HepG2 (cell line): Measurements from ENCODE around the gene CUL4A. TPM values are rescaled to one million over a fixed set of nuclear protein-coding genes. Genes with fewer than 3 reads are reported as not detected.

Source experiments
- FOXA1 ChIP-seq, 2 experiments: fragments of 450-650 bp in 1 of 2; sonication (generic) in 1 of 2; formaldehyde crosslinking in 1 of 2; IDR thresholded peaks; 2 replicates each; pipeline versions ENCODE4 v1.4.0 to v1.6.1; 2016 to 2020; ENCODE audit warnings: missing genetic modification reagents in 1 of 2
- IKZF1 ChIP-seq: fragments of 450-650 bp; IDR thresholded peaks from 2 replicates; pipeline ENCODE4 v1.7.1; 2016
- ISL2 ChIP-seq: sonication (generic); formaldehyde crosslinking; IDR thresholded peaks from 2 replicates; pipeline ENCODE4 v1.5.0; 2020; ENCODE audit warnings: missing genetic modification reagents
- MYC ChIP-seq: sonication (generic); formaldehyde crosslinking; IDR thresholded peaks from 2 replicates; pipeline ENCODE4 v1.9.0; 2021; ENCODE audit warnings: missing genetic modification reagents, borderline replicate concordance
- NR2F1 ChIP-seq, 2 experiments: fragments of 450-650 bp in 1 of 2; formaldehyde crosslinking in 1 of 2; IDR thresholded peaks; 2 replicates each; pipeline versions ENCODE4 v1.5.0 to v1.6.1; 2016 to 2020; ENCODE audit warnings: mild to moderate bottlenecking in 1 of 2, missing compliant biosample characterization in 1 of 2, missing genetic modification reagents in 1 of 2, moderate library complexity in 1 of 2
- ZBTB40 ChIP-seq, 2 experiments: fragments of 450-650 bp in 1 of 2; sonication (generic) in 1 of 2; formaldehyde crosslinking in 1 of 2; IDR thresholded peaks; 2 replicates each; pipeline versions ENCODE4 v1.6.1 to v1.8.0; 2016 to 2022; ENCODE audit warnings: antibody characterized with exemption in 1 of 2, mild to moderate bottlenecking in 1 of 2, missing genetic modification reagents in 1 of 2
- ZBTB44 ChIP-seq: sonication (generic); formaldehyde crosslinking; IDR thresholded peaks from 2 replicates; pipeline ENCODE4 v1.4.0; 2020; ENCODE audit warnings: missing genetic modification reagents
- ZC3H4 ChIP-seq: sonication (generic); formaldehyde crosslinking; IDR thresholded peaks from 2 replicates; pipeline ENCODE4 v1.4.0; 2020; ENCODE audit warnings: missing genetic modification reagents, borderline replicate concordance
- ZNF556 ChIP-seq: sonication (generic); formaldehyde crosslinking; IDR thresholded peaks from 2 replicates; pipeline ENCODE4 v1.4.0; 2020; ENCODE audit warnings: mild to moderate bottlenecking, missing genetic modification reagents, borderline replicate concordance
- ZNF609 ChIP-seq: sonication (generic); formaldehyde crosslinking; IDR thresholded peaks from 2 replicates; pipeline ENCODE4 v1.4.0; 2020; ENCODE audit warnings: mild to moderate bottlenecking, missing genetic modification reagents, borderline replicate concordance
- ZNF761 ChIP-seq: sonication (generic); formaldehyde crosslinking; conservative IDR thresholded peaks from 2 replicates; pipeline ENCODE4 v1.4.0; 2020; ENCODE audit warnings: mild to moderate bottlenecking, missing genetic modification reagents
- ZNF816 ChIP-seq: sonication (generic); formaldehyde crosslinking; IDR thresholded peaks from 2 replicates; pipeline ENCODE4 v1.8.0; 2022; ENCODE audit warnings: missing genetic modification reagents, mild to moderate bottlenecking, borderline replicate concordance
- polyA plus RNA-seq, 8 experiments: library from polyadenylated mRNA; depleted of rRNA in 3 of 8; stranded (reverse) in 7 of 8; unstranded in 1 of 8; fragments of >200 nt; fragmentation: Illumina TruSeq in 4 of 8; extraction: Trizol in 4 of 8; gene quantifications; 2 replicates each; pipeline versions ENCODE4 v1.2.1 to v1.2.3, GENCODE V29; 2011 to 2016; ENCODE audit warnings: low read depth in 4 of 8, missing spikeins in 1 of 8, mixed read lengths in 1 of 8; ENCODE audit not compliant: insufficient read depth in 1 of 8
- total RNA-seq, 5 experiments: library from RNA; depleted of rRNA; stranded (reverse); fragments of >200 nt; fragmentation: Illumina TruSeq; extraction: Trizol; gene quantifications; 2 replicates each; pipeline ENCODE4 v1.2.3, GENCODE V29; 2016; ENCODE audit warnings: low read depth in 1 of 5

The CUL4A gene
- total and polyA plus RNA-seq, 2 of the 13 experiments (the other 11 are each of a cell fraction or from before 2014, with no cell fraction given): 51.2 to 75.3 TPM

GRCh38 chr13:113183450-113184129 is 25.8 kb upstream of the CUL4A start (continued):
- TF ChIP-seq ZBTB40 (IDR thresholded peaks at IDR 0.05) (no peak), ZBTB40 (CRISPR knock-in tag; IDR thresholded peaks at IDR 0.05) (peak; percentile 55; the same call in 1 of the 2 replicates), ZNF761 (CRISPR knock-in tag) (no peak), FOXA1 (IDR thresholded peaks at IDR 0.05) (peak; percentile 79), FOXA1 (CRISPR knock-in tag; IDR thresholded peaks at IDR 0.05) (peak; percentile 65), ZBTB44 (CRISPR knock-in tag) (no peak), ZC3H4 (CRISPR knock-in tag) (no peak), ZNF556 (0 out of 2 replicates have a peak, but pooled peaks have one; percentile 33), ISL2 (peak; percentile 44; the same call in 1 of the 2 replicates), ZNF609 (CRISPR knock-in tag) (peak; percentile 90), IKZF1 (no peak), MYC (CRISPR knock-in tag) (peak; percentile 87), NR2F1 (CRISPR knock-in tag; IDR thresholded peaks at IDR 0.05) (peak in 1 of 2 experiments; percentile 51; a peak in 1 of 4 replicates), ZNF816 (CRISPR knock-in tag) (0 out of 2 replicates have a peak, but pooled peaks have one; percentile 20)
